GM21360 (cell line): ENCODE results near the gene AFF1.
"Not testable (repeated sequence)": the region's sequence is repeated elsewhere in the genome, so short reads cannot be mapped to it uniquely, and the experiment has no call there.

Experiments
- ATAC-seq: cut with Tn5 transposase; IDR thresholded peaks from one replicate; pipeline ENCODE4 v1.9.1; 2021; ENCODE audit warnings: mild to moderate bottlenecking, moderate library complexity; ENCODE audit not compliant: unreplicated experiment

AFF1 gene

GRCh38 chr4:87053176-87053658 lies 118.4 kb downstream of the AFF1 start:
- ATAC-seq = no peak

- ATAC-seq = no peak
These were observed 119.3 kb downstream of the AFF1 start for GRCh38 chr4:87053802-87054767.

- no peak for ATAC-seq
These were observed 120.1 kb downstream of the AFF1 start for GRCh38 chr4:87054900-87055299.

- no peak for ATAC-seq
These were observed 120.5 kb downstream of the AFF1 start for GRCh38 chr4:87055311-87055710.

GRCh38 chr4:87056881-87057280 lies 122.1 kb downstream of the AFF1 start:
- ATAC-seq = no peak

- ATAC-seq = no peak
These were observed 123.1 kb downstream of the AFF1 start for GRCh38 chr4:87057835-87058355.

- ATAC-seq = no peak
These were observed 123.7 kb downstream of the AFF1 start for GRCh38 chr4:87058356-87059073.

GRCh38 chr4:87060957-87061356 lies 126.1 kb downstream of the AFF1 start:
- ATAC-seq = no peak

- ATAC-seq = no peak
These were observed 130.2 kb downstream of the AFF1 start for GRCh38 chr4:87065021-87065420.

GRCh38 chr4:87066403-87067123 lies 131.8 kb downstream of the AFF1 start:
- ATAC-seq = no peak

- no peak for ATAC-seq
These were observed 132.5 kb downstream of the AFF1 start for GRCh38 chr4:87067124-87067885.

GRCh38 chr4:87068583-87069021 lies 133.8 kb downstream of the AFF1 start:
- no peak for ATAC-seq

GRCh38 chr4:87069037-87069742 lies 134.4 kb downstream of the AFF1 start:
- no peak for ATAC-seq

GRCh38 chr4:87071401-87071800 lies 136.6 kb downstream of the AFF1 start:
- ATAC-seq = no peak

GRCh38 chr4:87072545-87072944 lies 137.7 kb downstream of the AFF1 start:
- not testable (repeated sequence) for ATAC-seq

- peak; percentile 93 for ATAC-seq
These were observed 138.6 kb downstream of the AFF1 start for GRCh38 chr4:87073199-87074120.

- ATAC-seq = no peak
These were observed 139.3 kb downstream of the AFF1 start for GRCh38 chr4:87074121-87074488.

- ATAC-seq = no peak
These were observed 141.1 kb downstream of the AFF1 start for GRCh38 chr4:87075876-87076275.
